Cerebellar nuclear complex (tissue), 1 donor: ENCODE results near the gene XAB2.

Experiments
- DNase-seq, 2 experiments: peaks; one replicate each; lab custom pipeline; 2025; lab: John Stamatoyannopoulos, UW

Gene XAB2

GRCh38 chr19:7611541-7612279 lies 17.6 kb downstream of the XAB2 start:
- DNase-seq = no peak

- no peak for DNase-seq
These were observed 18.7 kb downstream of the XAB2 start for GRCh38 chr19:7610491-7611240.

- DNase-seq = no peak
These were observed 21.3 kb downstream of the XAB2 start for GRCh38 chr19:7607874-7608560.

GRCh38 chr19:7607212-7607873 lies 22.0 kb downstream of the XAB2 start:
- DNase-seq = no peak

GRCh38 chr19:7606289-7606688 lies 23.1 kb downstream of the XAB2 start:
- no peak for DNase-seq

GRCh38 chr19:7605490-7606222 lies 23.7 kb downstream of the XAB2 start:
- no peak for DNase-seq

- no peak for DNase-seq
These were observed 25.4 kb downstream of the XAB2 start for GRCh38 chr19:7603919-7604318.

- DNase-seq = no peak
These were observed 26.3 kb downstream of the XAB2 start for GRCh38 chr19:7602935-7603497.

GRCh38 chr19:7602240-7602934 lies 27.0 kb downstream of the XAB2 start:
- DNase-seq = no peak

GRCh38 chr19:7600721-7601120 lies 28.6 kb downstream of the XAB2 start:
- no peak for DNase-seq

GRCh38 chr19:7598180-7598579 lies 31.2 kb downstream of the XAB2 start:
- no peak for DNase-seq

- DNase-seq = no peak
These were observed 31.7 kb downstream of the XAB2 start for GRCh38 chr19:7597689-7598088.

- DNase-seq = no peak
These were observed 33.0 kb downstream of the XAB2 start for GRCh38 chr19:7596211-7596937.

- no peak for DNase-seq
These were observed 33.7 kb downstream of the XAB2 start, which contains the start of gene CAMSAP3 for GRCh38 chr19:7595466-7596133. Gene CAMSAP3, plus strand, starts transcription at chr19:7595863. Its CDS starts 140 bp downstream, at chr19:7596003.

GRCh38 chr19:7590256-7590655 lies 39.1 kb downstream of the XAB2 start:
- no peak for DNase-seq

GRCh38 chr19:7589822-7590221 lies 39.5 kb downstream of the XAB2 start:
- no peak for DNase-seq

- no peak for DNase-seq
These were observed 46.9 kb downstream of the XAB2 start for GRCh38 chr19:7582446-7582845.

- no peak for DNase-seq
These were observed 50.2 kb downstream of the XAB2 start for GRCh38 chr19:7579182-7579581.

- no peak for DNase-seq
These were observed 51.2 kb downstream of the XAB2 start for GRCh38 chr19:7578127-7578526.
